Measurements from ENCODE around the gene SLC25A51. TPM values are rescaled to one million over a fixed set of nuclear protein-coding genes. Genes with fewer than 3 reads are reported as not detected.

SLC25A51 gene
- polyA plus RNA-seq (2012; ENCODE audit: insufficient read depth, insufficient read length), result 9.0 TPM

GRCh38 chr9:37903647-37904444 lies at the start of gene SLC25A51:
Gene SLC25A51, minus strand, starts transcription at chr9:37904127. Its CDS starts 15,577 bp downstream, at chr9:37888550.
- DNase-seq (ENCODE audit: low read depth, low spot score), result peak; percentile 95
- H3K4me3 ChIP-seq (ENCODE audit: low read length), result peak within 1 kb of the TSS; percentile 86

- DNase-seq (ENCODE audit: low read depth, low spot score), result no peak
- no peak overlapping the region for H3K4me3 ChIP-seq (ENCODE audit: low read length)
Observed at GRCh38 chr9:37953206-37953774, 49.4 kb upstream of the SLC25A51 start.

GRCh38 chr9:37952731-37953130 lies 48.8 kb upstream of the SLC25A51 start:
- DNase-seq (ENCODE audit: low read depth, low spot score), result no peak
- no peak overlapping the region for H3K4me3 ChIP-seq (ENCODE audit: low read length)

GRCh38 chr9:37951671-37952449 lies 47.9 kb upstream of the SLC25A51 start:
- H3K4me3 ChIP-seq (ENCODE audit: low read length), result no peak overlapping the region
- DNase-seq (ENCODE audit: low read depth, low spot score), result no peak

GRCh38 chr9:37950561-37950960 lies 46.6 kb upstream of the SLC25A51 start:
- no peak for DNase-seq (ENCODE audit: low read depth, low spot score)
- H3K4me3 ChIP-seq (ENCODE audit: low read length), result no peak overlapping the region

GRCh38 chr9:37949576-37949975 lies 45.6 kb upstream of the SLC25A51 start:
- no peak overlapping the region for H3K4me3 ChIP-seq (ENCODE audit: low read length)
- DNase-seq (ENCODE audit: low read depth, low spot score), result no peak

GRCh38 chr9:37948417-37948980 lies 44.6 kb upstream of the SLC25A51 start:
- no peak overlapping the region for H3K4me3 ChIP-seq (ENCODE audit: low read length)

GRCh38 chr9:37947977-37948376 lies 44.0 kb upstream of the SLC25A51 start:
- no peak overlapping the region for H3K4me3 ChIP-seq (ENCODE audit: low read length)
- DNase-seq (ENCODE audit: low read depth, low spot score), result no peak

More at GRCh38 chr9:37948417-37948980, 44.6 kb upstream of the SLC25A51 start:
- DNase-seq (ENCODE audit: low read depth, low spot score), result no peak

GRCh38 chr9:37947471-37947870 lies 43.5 kb upstream of the SLC25A51 start:
- H3K4me3 ChIP-seq (ENCODE audit: low read length), result no peak overlapping the region
- DNase-seq (ENCODE audit: low read depth, low spot score), result no peak

- no peak overlapping the region for H3K4me3 ChIP-seq (ENCODE audit: low read length)
- DNase-seq (ENCODE audit: low read depth, low spot score), result no peak
Observed at GRCh38 chr9:37946971-37947370, 43.0 kb upstream of the SLC25A51 start.

- no peak for DNase-seq (ENCODE audit: low read depth, low spot score)
- H3K4me3 ChIP-seq (ENCODE audit: low read length), result no peak overlapping the region
Observed at GRCh38 chr9:37946041-37946440, 42.1 kb upstream of the SLC25A51 start.

- no peak for DNase-seq (ENCODE audit: low read depth, low spot score)
- no peak overlapping the region for H3K4me3 ChIP-seq (ENCODE audit: low read length)
Observed at GRCh38 chr9:37944671-37945481, 40.9 kb upstream of the SLC25A51 start.

- H3K4me3 ChIP-seq (ENCODE audit: low read length), result no peak overlapping the region
- DNase-seq (ENCODE audit: low read depth, low spot score), result no peak
Observed at GRCh38 chr9:37944266-37944650, 40.3 kb upstream of the SLC25A51 start.

GRCh38 chr9:37943345-37944265 lies 39.7 kb upstream of the SLC25A51 start:
- H3K4me3 ChIP-seq (ENCODE audit: low read length), result no peak overlapping the region
- no peak for DNase-seq (ENCODE audit: low read depth, low spot score)

- DNase-seq (ENCODE audit: low read depth, low spot score), result no peak
- H3K4me3 ChIP-seq (ENCODE audit: low read length), result no peak overlapping the region
Observed at GRCh38 chr9:37942621-37943344, 38.9 kb upstream of the SLC25A51 start.

GRCh38 chr9:37941253-37941652 lies 37.3 kb upstream of the SLC25A51 start:
- no peak overlapping the region for H3K4me3 ChIP-seq (ENCODE audit: low read length)
- no peak for DNase-seq (ENCODE audit: low read depth, low spot score)

- H3K4me3 ChIP-seq (ENCODE audit: low read length), result no peak overlapping the region
- DNase-seq (ENCODE audit: low read depth, low spot score), result no peak
Observed at GRCh38 chr9:37939575-37940095, 35.7 kb upstream of the SLC25A51 start.
